Endothelial cell of umbilical vein (primary cell): ENCODE data around the gene PFAS. TPM values are rescaled to one million over a fixed set of nuclear protein-coding genes. Genes with fewer than 3 reads are reported as not detected.

ENCODE experiments used
- BruUV-seq: library from RNA; stranded (reverse); fragments of 400-500 nt; replicated peaks from 2 replicates; lab custom pipeline; 2021; lab: Mats Ljungman, UMichigan
- CTCF ChIA-PET: fragments of 300-600, 350-600 bp; sonication (Branson Sonifier 250); formaldehyde crosslinking; loops from one replicate; lab custom pipeline; 2021; ENCODE audit warnings: antibody characterized with exemption, inconsistent platforms; lab: Charles Lee
- POLR2A ChIA-PET: fragments of 300-600, 350-600 bp; sonication (Branson Sonifier 250); formaldehyde crosslinking; loops from one replicate; lab custom pipeline; 2021; ENCODE audit warnings: antibody characterized with exemption, inconsistent platforms; lab: Charles Lee
- DNase-seq: peaks from one replicate; pipeline ENCODE4 v3.0.0-alpha.2; 2011; ENCODE audit warnings: low read depth, low spot score
- FAIRE-seq: peaks from 2 replicates; lab custom pipeline; 2011; peaks lifted over from hg19 to GRCh38; lab: Jason Lieb, UNC
- H2AFZ ChIP-seq: 2 replicates; pipeline ENCODE4 v1.6.0; 2012; ENCODE audit warnings: low read depth, low read length, control low read depth, inconsistent platforms
- H3K27ac ChIP-seq: 2 replicates; pipeline ENCODE4 v1.5.1; 2011; ENCODE audit warnings: low read depth, mild to moderate bottlenecking, control low read depth, low read length, moderate library complexity; ENCODE audit not compliant: insufficient read depth
- H3K27me3 ChIP-seq, 2 experiments: 2 replicates each; pipeline versions ENCODE4 v1.6.0 to v1.6.1; 2011; ENCODE audit warnings: low read length in 2 of 2, mixed read lengths in 1 of 2; ENCODE audit not compliant: control insufficient read depth in 2 of 2, insufficient read depth in 2 of 2
- H3K36me3 ChIP-seq, 2 experiments: 2 replicates in 1 of 2; 3 replicates in 1 of 2; pipeline ENCODE4 v1.5.1; 2011; ENCODE audit warnings: low read length in 2 of 2, mild to moderate bottlenecking in 1 of 2, moderate library complexity in 1 of 2; ENCODE audit not compliant: control insufficient read depth in 2 of 2, insufficient read depth in 2 of 2; ENCODE audit errors: extremely low read depth in 1 of 2
- H3K4me1 ChIP-seq: 3 replicates; pipeline ENCODE4 v1.5.1; 2011; ENCODE audit warnings: mild to moderate bottlenecking, low read length; ENCODE audit not compliant: control insufficient read depth, insufficient read depth; ENCODE audit errors: extremely low read depth
- H3K4me2 ChIP-seq: 2 replicates; pipeline ENCODE4 v1.6.1; 2011; ENCODE audit warnings: low read length, control low read depth, mixed read lengths; ENCODE audit not compliant: insufficient read depth
- H3K4me3 ChIP-seq, 3 experiments: fragments of 200-600 bp in 1 of 3; sonication (generic), shearing (Covaris generic) in 1 of 3; replicated peaks in 1 of 3; 2 replicates each; pipeline ENCODE4 v1.5.1; 2011 to 2016; ENCODE audit warnings: control low read depth in 3 of 3, low read length in 3 of 3, mild to moderate bottlenecking in 2 of 3, inconsistent platforms in 1 of 3, low read depth in 1 of 3, moderate library complexity in 1 of 3; ENCODE audit not compliant: insufficient read depth in 1 of 3
- H3K79me2 ChIP-seq: 2 replicates; pipeline ENCODE4 v1.6.0; 2012; ENCODE audit warnings: low read length, inconsistent platforms; ENCODE audit not compliant: control insufficient read depth, insufficient read depth
- H3K9ac ChIP-seq: replicated peaks from 2 replicates; pipeline ENCODE3; 2011; ENCODE audit warnings: low read length, control low read depth; ENCODE audit not compliant: insufficient read depth; ENCODE audit errors: extremely low read depth
- H3K9me1 ChIP-seq: replicated peaks from 3 replicates; pipeline ENCODE4 v1.6.0; 2011; ENCODE audit warnings: mild to moderate bottlenecking, low read length; ENCODE audit not compliant: control insufficient read depth, insufficient read depth; ENCODE audit errors: extremely low read depth
- H3K9me3 ChIP-seq: replicated peaks from 2 replicates; pipeline ENCODE4 v1.5.1; 2012; ENCODE audit warnings: low read length, inconsistent platforms; ENCODE audit not compliant: control insufficient read depth, insufficient read depth
- H4K20me1 ChIP-seq: replicated peaks from 2 replicates; pipeline ENCODE3; 2011; ENCODE audit warnings: mild to moderate bottlenecking, low read length; ENCODE audit not compliant: control insufficient read depth, insufficient read depth; ENCODE audit errors: extremely low read depth
- EZH2 ChIP-seq: IDR thresholded peaks from 2 replicates; pipeline ENCODE4 v1.6.1; 2012; ENCODE audit warnings: borderline replicate concordance, low read depth, mild to moderate bottlenecking, moderate library complexity, low read length, inconsistent platforms; ENCODE audit not compliant: severe bottlenecking
- FOS ChIP-seq: IDR thresholded peaks from 2 replicates; pipeline ENCODE4 v1.6.1; 2011; ENCODE audit warnings: mild to moderate bottlenecking, low read length, moderate library complexity, borderline replicate concordance; ENCODE audit not compliant: insufficient read depth
- GATA2 ChIP-seq: IDR thresholded peaks from 2 replicates; pipeline ENCODE4 v1.7.0; 2011; ENCODE audit warnings: low read depth, mild to moderate bottlenecking, moderate library complexity, mixed read lengths, low read length; ENCODE audit not compliant: insufficient read length, insufficient read depth
- JUN ChIP-seq: IDR thresholded peaks from 2 replicates; pipeline ENCODE4 v1.6.1; 2011; ENCODE audit warnings: borderline replicate concordance, low read depth; ENCODE audit not compliant: insufficient read length, insufficient read depth
- MYC ChIP-seq: IDR thresholded peaks from one replicate; pipeline ENCODE4 v1.6.1; 2011; ENCODE audit warnings: mild to moderate bottlenecking, low read depth, low read length
- POLR2A ChIP-seq: IDR thresholded peaks from 2 replicates; pipeline ENCODE4 v1.6.1; 2012; ENCODE audit warnings: low read depth, mild to moderate bottlenecking, control low read depth, low read length
- POLR2AphosphoS5 ChIP-seq: IDR thresholded peaks from 2 replicates; pipeline ENCODE4 v1.6.1; 2012; ENCODE audit warnings: low read depth, mild to moderate bottlenecking, control low read depth, low read length, moderate library complexity; ENCODE audit not compliant: insufficient read depth
- dilution Hi-C: fragments of 300-500 bp; cut with MboI; formaldehyde crosslinking; loops from one replicate; pipeline ENCODE4 v1.15.0; 2019; ENCODE audit warnings: low sequenced_read_pairs; ENCODE audit not compliant: extremely low pct_ligation_motif_present
- intact Hi-C: fragments of 100-400 bp; cut with micrococcal nuclease; formaldehyde crosslinking; loops from one replicate; pipeline ENCODE4 v1.10.0; 2022
- polyA plus RNA-seq, 4 experiments: library from polyadenylated mRNA; depleted of rRNA in 3 of 4; stranded (reverse) in 3 of 4; unstranded in 1 of 4; fragments of >200 nt; gene quantifications; 2 replicates each; pipeline versions ENCODE4 v1.2.1 to v1.2.3, GENCODE V29; 2011 to 2012; ENCODE audit warnings: missing spikeins in 1 of 4
- total RNA-seq: library from RNA; stranded (reverse); gene quantifications from 2 replicates; pipeline ENCODE4 v1.2.3, GENCODE V29; 2021
- TF ChIP-seq, protein P1 (sequence below): IDR thresholded peaks from 2 replicates; pipeline ENCODE4 v1.6.1; 2011; ENCODE audit not compliant: insufficient read depth, insufficient read length
- TF ChIP-seq, protein P2 (sequence below), 2 donors: IDR thresholded peaks; 1 replicate in 1 of 2; 2 replicates in 1 of 2; pipeline ENCODE4 v1.5.1; 2011; ENCODE audit warnings: low read length in 2 of 2, mild to moderate bottlenecking in 2 of 2, moderate library complexity in 2 of 2, control low read depth in 1 of 2, inconsistent platforms in 1 of 2, low read depth in 1 of 2; ENCODE audit not compliant: insufficient read depth in 1 of 2; ENCODE audit errors: extremely low read depth in 1 of 2

PFAS gene
- total and polyA plus RNA-seq, 2 donors (not counting 3 experiments of a cell fraction or from before 2014, with no cell fraction given) = 34.1 to 108 TPM

DNA sequence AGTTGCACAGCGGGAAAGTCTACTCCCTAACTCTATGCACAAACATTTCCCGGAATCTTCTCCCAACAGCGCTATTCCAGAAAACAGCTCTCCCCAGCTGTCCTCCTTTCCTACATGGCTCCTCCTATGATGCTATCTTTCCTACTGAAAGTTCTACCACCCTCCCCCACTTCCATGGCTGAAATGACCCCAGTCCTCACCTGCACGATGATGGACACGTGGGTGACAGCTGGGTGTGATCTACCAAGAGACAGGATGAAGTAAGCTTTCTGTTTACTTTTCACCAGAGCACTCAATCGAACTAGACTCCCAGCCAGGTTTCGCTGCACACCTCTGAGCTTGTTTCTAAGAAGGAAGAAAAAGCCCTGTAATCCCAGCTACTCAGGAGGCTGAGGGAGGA, 11.9 kb upstream of the PFAS start:
- H3K4me2 ChIP-seq = no peak overlapping the region
- no peaks in the 10 kb centered on the region for H3K4me1 ChIP-seq
- H3K36me3 ChIP-seq = peaks cover 2 to 43% of the 10 kb centered on the region in 2 experiments
- H4K20me1 ChIP-seq = no peaks in the 10 kb centered on the region
- BruUV-seq = no TSS peak
- no peak overlapping the region for H3K4me3 ChIP-seq
- POLR2A ChIA-PET = no interaction called here
- H3K27ac ChIP-seq = no peak overlapping the region
- no peaks in the 10 kb centered on the region for H3K9me1 ChIP-seq
- H3K9ac ChIP-seq = no peak overlapping the region
- dilution Hi-C loops (loop anchor here (10.0 kb wide), 1 partner anchor 68 kb away; no protein-coding TSS in a partner anchor), intact Hi-C loops (no loop called here)
- CTCF ChIA-PET = interaction anchor here (0.7 to 1.3 kb wide), 4 partner anchors 9 to 177 kb away, joined by 3 to 5 read pairs (median 4); no protein-coding TSS in a partner anchor
- no peaks in the 10 kb centered on the region for H3K9me3 ChIP-seq
- no peak for DNase-seq
- H3K79me2 ChIP-seq = no peaks in the 10 kb centered on the region
- FAIRE-seq = no peak
- TF ChIP-seq GATA2 (no peak), EZH2 (no peak), FOS (no peak), MYC (no peak), JUN (no peak), POLR2A (no peak), POLR2AphosphoS5 (no peak)
- TF ChIP-seq, protein P1, sequence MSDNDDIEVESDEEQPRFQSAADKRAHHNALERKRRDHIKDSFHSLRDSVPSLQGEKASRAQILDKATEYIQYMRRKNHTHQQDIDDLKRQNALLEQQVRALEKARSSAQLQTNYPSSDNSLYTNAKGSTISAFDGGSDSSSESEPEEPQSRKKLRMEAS = no peak
- TF ChIP-seq, protein P2, sequence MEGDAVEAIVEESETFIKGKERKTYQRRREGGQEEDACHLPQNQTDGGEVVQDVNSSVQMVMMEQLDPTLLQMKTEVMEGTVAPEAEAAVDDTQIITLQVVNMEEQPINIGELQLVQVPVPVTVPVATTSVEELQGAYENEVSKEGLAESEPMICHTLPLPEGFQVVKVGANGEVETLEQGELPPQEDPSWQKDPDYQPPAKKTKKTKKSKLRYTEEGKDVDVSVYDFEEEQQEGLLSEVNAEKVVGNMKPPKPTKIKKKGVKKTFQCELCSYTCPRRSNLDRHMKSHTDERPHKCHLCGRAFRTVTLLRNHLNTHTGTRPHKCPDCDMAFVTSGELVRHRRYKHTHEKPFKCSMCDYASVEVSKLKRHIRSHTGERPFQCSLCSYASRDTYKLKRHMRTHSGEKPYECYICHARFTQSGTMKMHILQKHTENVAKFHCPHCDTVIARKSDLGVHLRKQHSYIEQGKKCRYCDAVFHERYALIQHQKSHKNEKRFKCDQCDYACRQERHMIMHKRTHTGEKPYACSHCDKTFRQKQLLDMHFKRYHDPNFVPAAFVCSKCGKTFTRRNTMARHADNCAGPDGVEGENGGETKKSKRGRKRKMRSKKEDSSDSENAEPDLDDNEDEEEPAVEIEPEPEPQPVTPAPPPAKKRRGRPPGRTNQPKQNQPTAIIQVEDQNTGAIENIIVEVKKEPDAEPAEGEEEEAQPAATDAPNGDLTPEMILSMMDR (IDR thresholded peaks at IDR 0.05; ENCODE audit: extremely low read depth in 1 of 2, insufficient read depth in 1 of 2, low read depth in 1 of 2, low read length in 2 of 2) = no peak
- H3K27me3 ChIP-seq = no peaks in the 10 kb centered on the region
- no peak overlapping the region for H2AFZ ChIP-seq
